Neural cell (in vitro differentiated cells): Measurements from ENCODE around the gene CHMP4B. TPM values are rescaled to one million over a fixed set of nuclear protein-coding genes. Genes with fewer than 3 reads are reported as not detected.

Experiments used
- H2AFZ ChIP-seq: fragments of 200-600, 300-800 bp; sonication (generic), shearing (Covaris generic); 2 replicates; pipeline ENCODE4 v1.6.0; 2014; ENCODE audit warnings: low read depth, mild to moderate bottlenecking, antibody characterized with exemption, low read length, moderate library complexity
- H3F3A ChIP-seq: fragments of 200-600 bp; shearing (Covaris generic); 2 replicates; pipeline ENCODE4 v1.6.1; 2016; ENCODE audit warnings: mild to moderate bottlenecking, moderate library complexity, mixed read lengths, antibody characterized with exemption, low read length; ENCODE audit not compliant: insufficient read depth, poor library complexity, severe bottlenecking
- H3K27ac ChIP-seq: fragments of 200-600, 300-800 bp; sonication (generic), shearing (Covaris generic); 2 replicates; pipeline ENCODE4 v1.5.1; 2014; ENCODE audit warnings: mild to moderate bottlenecking, low read length, moderate library complexity
- H3K27me3 ChIP-seq: fragments of 300-800, 200-600 bp; sonication (generic), shearing (Covaris generic); 2 replicates; pipeline ENCODE4 v1.6.0; 2014; ENCODE audit warnings: mild to moderate bottlenecking, low read depth, low read length, moderate library complexity; ENCODE audit not compliant: insufficient read depth
- H3K36me3 ChIP-seq: fragments of 300-800, 200-600 bp; sonication (generic), shearing (Covaris generic); 2 replicates; pipeline ENCODE4 v1.5.1; 2014; ENCODE audit warnings: mild to moderate bottlenecking, antibody characterized with exemption, low read length, moderate library complexity; ENCODE audit not compliant: insufficient read depth
- H3K4me2 ChIP-seq: fragments of 300-800, 200-600 bp; sonication (generic), shearing (Covaris generic); 2 replicates; pipeline ENCODE4 v1.6.0; 2014; ENCODE audit warnings: mild to moderate bottlenecking, low read length
- H3K4me3 ChIP-seq: fragments of 300-800, 200-600 bp; sonication (generic), shearing (Covaris generic); 2 replicates; pipeline ENCODE4 v1.5.1; 2014; ENCODE audit warnings: mild to moderate bottlenecking, low read length, moderate library complexity
- H3K79me2 ChIP-seq: fragments of 200-600 bp; shearing (Covaris generic); replicated peaks from 2 replicates; pipeline ENCODE4 v1.6.0; 2014; ENCODE audit warnings: mild to moderate bottlenecking, low read length, moderate library complexity; ENCODE audit not compliant: insufficient read depth
- H3K9ac ChIP-seq: fragments of 300-800, 200-600 bp; sonication (generic), shearing (Covaris generic); 2 replicates; pipeline ENCODE4 v1.6.1; 2016; ENCODE audit warnings: mild to moderate bottlenecking, low read length, mixed read lengths
- H3K9me2 ChIP-seq: fragments of 200-600 bp; shearing (Covaris generic); 2 replicates; pipeline ENCODE4 v1.6.1; 2016; ENCODE audit warnings: mild to moderate bottlenecking, low read length, mixed read lengths; ENCODE audit not compliant: insufficient read depth
- H3K9me3 ChIP-seq: fragments of 200-600, 300-800 bp; sonication (generic), shearing (Covaris generic); 2 replicates; pipeline ENCODE4 v1.6.1; 2016; ENCODE audit warnings: mild to moderate bottlenecking, mixed run types, low read length, moderate library complexity, mixed read lengths
- H4K20me1 ChIP-seq: fragments of 200-600 bp; shearing (Covaris generic); 2 replicates; pipeline ENCODE4 v1.6.1; 2016; ENCODE audit warnings: mild to moderate bottlenecking, mixed run types; ENCODE audit not compliant: insufficient read depth
- CTCF ChIP-seq: fragments of 450-650 bp; IDR thresholded peaks from 2 replicates; pipeline ENCODE4 v1.5.1; 2014; ENCODE audit warnings: antibody characterized with exemption, mild to moderate bottlenecking, moderate library complexity; ENCODE audit not compliant: poor library complexity, severe bottlenecking
- EP300 ChIP-seq: fragments of 450-650 bp; conservative IDR thresholded peaks from 2 replicates; pipeline ENCODE4 v1.6.1; 2014; ENCODE audit warnings: antibody characterized with exemption, mild to moderate bottlenecking, moderate library complexity; ENCODE audit not compliant: poor library complexity, severe bottlenecking
- EZH2 ChIP-seq: fragments of 200-600, 300-800 bp; shearing (Covaris generic), sonication (generic); IDR thresholded peaks from 2 replicates; pipeline ENCODE4 v1.6.1; 2014; ENCODE audit warnings: antibody characterized with exemption, low read length, borderline replicate concordance, mild to moderate bottlenecking; ENCODE audit not compliant: insufficient read depth, poor library complexity, severe bottlenecking
- MXI1 ChIP-seq: fragments of 450-650 bp; conservative IDR thresholded peaks from 2 replicates; pipeline ENCODE4 v1.6.1; 2014; ENCODE audit warnings: antibody characterized with exemption, mild to moderate bottlenecking; ENCODE audit not compliant: poor library complexity, severe bottlenecking
- POLR2AphosphoS5 ChIP-seq: IDR thresholded peaks from 2 replicates; pipeline ENCODE4 v1.6.1; 2012
- RAD21 ChIP-seq: fragments of 450-650 bp; conservative IDR thresholded peaks from 2 replicates; pipeline ENCODE4 v1.6.1; 2014; ENCODE audit warnings: antibody characterized with exemption, mild to moderate bottlenecking, moderate library complexity
- REST ChIP-seq: IDR thresholded peaks from 2 replicates; pipeline ENCODE4 v1.6.1; 2012; ENCODE audit warnings: borderline replicate concordance
- SMC3 ChIP-seq: fragments of 450-650 bp; conservative IDR thresholded peaks from 2 replicates; pipeline ENCODE4 v1.6.1; 2014; ENCODE audit warnings: antibody characterized with exemption, mild to moderate bottlenecking, moderate library complexity; ENCODE audit not compliant: poor library complexity
- TAF1 ChIP-seq: IDR thresholded peaks from 2 replicates; pipeline ENCODE4 v1.6.1; 2012; ENCODE audit warnings: low read depth
- polyA plus RNA-seq: library from polyadenylated mRNA; depleted of rRNA; stranded (reverse); fragments of >200 nt; gene quantifications from 2 replicates; pipeline ENCODE4 v1.2.3, GENCODE V29; 2014

CHMP4B gene
- polyA plus RNA-seq, 1 donor from 2014 or later = 83.8 TPM

GRCh38 chr20:33841436-33841799 is 30.3 kb downstream of the CHMP4B start:
- no peaks in the 10 kb centered on the region for H4K20me1 ChIP-seq
- H3F3A ChIP-seq = no peaks in the 10 kb centered on the region
- H3K27ac ChIP-seq = no peak overlapping the region

GRCh38 chr20:33842346-33842745 is 31.2 kb downstream of the CHMP4B start:
- no peaks in the 10 kb centered on the region for H3K27me3 ChIP-seq
- no peak overlapping the region for H3K9ac ChIP-seq
- no peak overlapping the region for H3K27ac ChIP-seq
- H3F3A ChIP-seq = no peaks in the 10 kb centered on the region
- no peak overlapping the region for H2AFZ ChIP-seq
- H3K36me3 ChIP-seq = no peaks in the 10 kb centered on the region
- no peak overlapping the region for H3K4me2 ChIP-seq
- H3K9me3 ChIP-seq = no peaks in the 10 kb centered on the region
- no peaks in the 10 kb centered on the region for H4K20me1 ChIP-seq
- no peaks in the 10 kb centered on the region for H3K9me2 ChIP-seq
- TF ChIP-seq RAD21 (no peak), POLR2AphosphoS5 (no peak), TAF1 (no peak), MXI1 (no peak), SMC3 (no peak), REST (no peak), EP300 (no peak), CTCF (no peak), EZH2 (no peak)
- H3K79me2 ChIP-seq = peaks cover 7% of the 10 kb centered on the region
- H3K4me3 ChIP-seq = no peak overlapping the region

More at GRCh38 chr20:33841436-33841799, 30.3 kb downstream of the CHMP4B start:
- no peak for TF ChIP-seq RAD21
- TF ChIP-seq MXI1 = no peak
- TF ChIP-seq CTCF = no peak
- no peak for TF ChIP-seq EZH2
- no peaks in the 10 kb centered on the region for H3K9me3 ChIP-seq
- no peak overlapping the region for H3K4me3 ChIP-seq
- no peak overlapping the region for H2AFZ ChIP-seq
- peaks cover 15% of the 10 kb centered on the region for H3K79me2 ChIP-seq
- no peaks in the 10 kb centered on the region for H3K27me3 ChIP-seq
- no peak overlapping the region for H3K4me2 ChIP-seq
- no peak overlapping the region for H3K9ac ChIP-seq
- no peaks in the 10 kb centered on the region for H3K9me2 ChIP-seq
- H3K36me3 ChIP-seq = no peaks in the 10 kb centered on the region
